Thymus (tissue), 11 donors: ENCODE measurements around the gene FANCI. TPM values are rescaled to one million over a fixed set of nuclear protein-coding genes. Genes with fewer than 3 reads are reported as not detected.
A peak's percentile ranks its signal among the peaks of the same experiment; 100 is the strongest.

Experiments
- DNase-seq, 9 donors: peaks; one replicate each; pipeline ENCODE4 v3.0.0-alpha.2; 2013; ENCODE audit warnings: low spot score in 9 of 9, low read depth in 6 of 9, missing footprints in 1 of 9
- H3K27ac ChIP-seq, 2 donors: one replicate each; pipeline ENCODE4 v1.5.1; 2013; ENCODE audit warnings: control low read depth in 1 of 2, low read depth in 1 of 2, low read length in 1 of 2, mild to moderate bottlenecking in 1 of 2, moderate library complexity in 1 of 2
- H3K27me3 ChIP-seq, 2 donors: one replicate each; pipeline ENCODE4 v1.5.1; 2013; ENCODE audit warnings: low read length in 1 of 2; ENCODE audit not compliant: control insufficient read depth in 2 of 2, insufficient read depth in 1 of 2
- H3K36me3 ChIP-seq, 2 donors: one replicate each; pipeline ENCODE4 v1.5.1; 2013; ENCODE audit warnings: low read length in 1 of 2, mild to moderate bottlenecking in 1 of 2, moderate library complexity in 1 of 2; ENCODE audit not compliant: control insufficient read depth in 2 of 2, insufficient read depth in 2 of 2
- H3K4me1 ChIP-seq, 2 donors: one replicate each; pipeline ENCODE4 v1.5.1; 2013; ENCODE audit warnings: low read length in 2 of 2; ENCODE audit not compliant: control insufficient read depth in 2 of 2, insufficient read depth in 2 of 2
- H3K4me3 ChIP-seq, 2 donors: one replicate each; pipeline ENCODE4 v1.5.1; 2013; ENCODE audit warnings: low read length in 2 of 2, control low read depth in 1 of 2, mild to moderate bottlenecking in 1 of 2
- H3K9me3 ChIP-seq, 2 donors: one replicate each; pipeline ENCODE4 v1.5.1; 2013; ENCODE audit warnings: low read length in 1 of 2, mild to moderate bottlenecking in 1 of 2; ENCODE audit not compliant: control insufficient read depth in 2 of 2, insufficient read depth in 1 of 2
- WGBS: extraction: QIAGEN DNeasy Blood & Tissue Kit; methylation state at CpG from one replicate; pipeline ENCODE4 v1.1.7; 2013; 5-methylcytosine and 5-hydroxymethylcytosine counted together
- polyA plus RNA-seq: library from polyadenylated mRNA; stranded (reverse); fragments of 200-250 nt; gene quantifications from one replicate; pipeline ENCODE4 v1.2.3, GENCODE V29; 2013
- total RNA-seq: library from RNA; stranded (reverse); fragments of 120-200 nt; gene quantifications from one replicate; pipeline ENCODE4 v1.2.4, GENCODE V29; 2013
- donor health status: healthy.

The FANCI gene
- total and polyA plus RNA-seq, 2 donors = 6.8 to 55.1 TPM

DNA sequence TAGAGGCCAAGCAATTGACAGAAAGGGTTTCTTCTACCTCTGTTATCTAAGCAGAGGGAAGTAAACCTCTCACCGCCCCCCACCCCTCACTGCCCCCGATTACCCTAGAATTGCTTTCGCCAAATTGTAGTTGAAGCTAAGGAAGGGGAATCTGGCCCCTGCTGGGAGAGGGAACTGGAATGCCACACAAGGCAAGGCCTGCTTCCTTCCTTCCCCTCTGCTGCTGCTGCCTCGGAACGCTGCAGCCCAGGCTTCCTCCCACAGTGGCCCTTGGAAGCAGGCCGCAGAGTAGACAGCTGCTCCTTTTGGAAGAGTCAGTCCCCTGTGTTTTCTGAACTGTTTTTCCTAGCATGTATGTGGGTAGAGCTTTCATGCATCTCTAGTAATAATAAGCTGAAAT, 44.0 kb upstream of the FANCI start:
- DNase-seq = no peak

GRCh38 chr15:89200182-89200581, 43.6 kb upstream of the FANCI start:
- Histone ChIP-seq H3K9me3 (no peaks in the 10 kb centered on the region), H3K36me3 (peaks cover 5 to 32% of the 10 kb centered on the region in 2 donors), H3K4me3 (no peak overlapping the region), H3K27ac (no peak overlapping the region), H3K4me1 (peaks cover 3 to 6% of the 10 kb centered on the region in 2 donors), H3K27me3 (no peaks in the 10 kb centered on the region)
- DNase-seq = no peak
- 98% methylated on average over 12 of the region's 12 CpGs for WGBS

More for the DNA sequence above, 44.0 kb upstream of the FANCI start:
- 88% methylated on average over 6 of the region's 6 CpGs for WGBS
- Histone ChIP-seq H3K27me3 (no peaks in the 10 kb centered on the region), H3K36me3 (peaks cover 8 to 37% of the 10 kb centered on the region in 2 donors), H3K4me1 (peaks cover 3 to 6% of the 10 kb centered on the region in 2 donors), H3K27ac (no peak overlapping the region), H3K4me3 (no peak overlapping the region), H3K9me3 (no peaks in the 10 kb centered on the region)

- Histone ChIP-seq H3K4me1 (peaks cover 3 to 6% of the 10 kb centered on the region in 2 donors), H3K27ac (no peak overlapping the region), H3K9me3 (no peaks in the 10 kb centered on the region), H3K4me3 (no peak overlapping the region), H3K27me3 (no peaks in the 10 kb centered on the region), H3K36me3 (peaks cover 0 to 22% of the 10 kb centered on the region in 2 donors)
- DNase-seq = no peak
- WGBS = 98% methylated on average over 20 of the region's 20 CpGs
Measured at GRCh38 chr15:89201465-89202005, 42.2 kb upstream of the FANCI start.

DNA sequence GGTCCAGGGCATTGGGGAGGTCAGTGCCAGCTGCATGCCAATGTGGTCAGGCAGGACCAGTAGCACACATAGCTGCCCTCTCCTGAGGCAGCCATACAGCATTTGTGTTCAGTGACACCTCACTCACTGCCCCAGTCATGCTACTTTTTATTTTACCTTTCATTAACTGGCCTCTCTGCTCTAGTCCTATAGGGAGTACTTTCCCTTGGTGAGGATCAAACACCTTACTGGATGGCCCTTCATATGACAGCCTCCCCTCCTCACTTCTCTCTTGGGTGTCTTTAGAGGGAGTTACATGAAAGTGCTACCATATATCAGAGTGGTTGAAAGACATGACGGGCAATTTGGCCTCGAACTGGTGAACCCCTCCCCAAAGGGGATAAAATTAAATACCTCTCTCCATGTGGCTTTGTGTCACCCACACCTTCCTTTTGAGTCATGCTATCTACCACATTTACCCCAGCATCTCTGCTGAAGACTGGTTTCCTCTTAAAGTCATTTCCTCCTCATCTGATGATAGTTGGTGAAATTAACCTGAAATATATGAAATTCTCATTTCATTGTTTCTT, 40.0 kb upstream of the FANCI start:
- Histone ChIP-seq H3K4me1 (peaks cover 3 to 11% of the 10 kb centered on the region in 2 donors), H3K9me3 (no peaks in the 10 kb centered on the region), H3K36me3 (peaks cover 0 to 16% of the 10 kb centered on the region in 2 donors), H3K27ac (no peak overlapping the region), H3K4me3 (no peak overlapping the region), H3K27me3 (no peaks in the 10 kb centered on the region)
- WGBS = 10% methylated on average over 2 of the region's 2 CpGs
- DNase-seq = peak in 2 of 9 donors; percentile 8 to 23

GRCh38 chr15:89205991-89206585, 37.7 kb upstream of the FANCI start:
- Histone ChIP-seq H3K4me1 (peaks cover 3 to 11% of the 10 kb centered on the region in 2 donors), H3K36me3 (peaks cover 0 to 2% of the 10 kb centered on the region in 2 donors), H3K4me3 (no peak overlapping the region), H3K27me3 (no peaks in the 10 kb centered on the region), H3K9me3 (no peaks in the 10 kb centered on the region), H3K27ac (no peak overlapping the region)
- no peak for DNase-seq
- 80% methylated on average over 14 of the region's 14 CpGs for WGBS

GRCh38 chr15:89206908-89207331, 36.9 kb upstream of the FANCI start:
- WGBS = 4% methylated on average over 14 of the region's 14 CpGs
- H3K4me3 ChIP-seq = no peak overlapping the region

GRCh38 chr15:89208256-89208655, 35.5 kb upstream of the FANCI start:
- no peak for DNase-seq
- H3K4me3 ChIP-seq = no peak overlapping the region
- H3K36me3 ChIP-seq = no peaks in the 10 kb centered on the region
- no peaks in the 10 kb centered on the region for H3K9me3 ChIP-seq
- H3K27ac ChIP-seq = no peak overlapping the region
- no peaks in the 10 kb centered on the region for H3K27me3 ChIP-seq
- peaks cover 3 to 11% of the 10 kb centered on the region in 2 donors for H3K4me1 ChIP-seq

More at GRCh38 chr15:89206908-89207331, 36.9 kb upstream of the FANCI start:
- H3K9me3 ChIP-seq = no peaks in the 10 kb centered on the region
- peaks cover 3 to 11% of the 10 kb centered on the region in 2 donors for H3K4me1 ChIP-seq
- no peak overlapping the region for H3K27ac ChIP-seq
- no peaks in the 10 kb centered on the region for H3K27me3 ChIP-seq
- DNase-seq = peak; percentile 13 to 71 (median 38)
- H3K36me3 ChIP-seq = no peaks in the 10 kb centered on the region

DNA sequence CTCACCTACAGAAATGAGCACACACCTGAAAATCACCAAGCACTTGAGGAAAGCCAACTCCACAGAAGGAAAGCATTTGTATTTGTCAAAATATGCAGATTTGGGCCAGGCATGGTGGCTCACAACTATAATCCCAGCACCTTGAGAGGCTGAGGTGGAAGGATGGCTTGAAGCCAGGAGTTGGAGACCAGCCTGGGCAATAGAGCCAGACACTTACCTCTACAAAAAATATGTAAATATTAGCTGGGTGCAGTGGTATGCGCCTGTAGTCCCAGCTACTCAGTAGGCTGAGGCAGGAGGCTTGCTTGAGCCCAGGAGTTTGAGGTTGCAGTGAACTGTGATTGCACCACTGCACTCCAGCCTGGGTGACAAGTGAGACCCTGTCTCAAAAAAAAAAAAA, 34.7 kb upstream of the FANCI start:
- Histone ChIP-seq H3K4me1 (peaks cover 3 to 9% of the 10 kb centered on the region in 2 donors), H3K36me3 (no peaks in the 10 kb centered on the region), H3K27ac (no peak overlapping the region), H3K4me3 (no peak overlapping the region), H3K27me3 (no peaks in the 10 kb centered on the region), H3K9me3 (no peaks in the 10 kb centered on the region)
- DNase-seq = no peak
- 94% methylated on average over 1 of the region's 1 CpG for WGBS

- WGBS = 88% methylated on average over 5 of the region's 5 CpGs
Measured at GRCh38 chr15:89211678-89212170, 32.1 kb upstream of the FANCI start.

More at GRCh38 chr15:89211678-89212170, 32.1 kb upstream of the FANCI start:
- H3K4me3 ChIP-seq = no peak overlapping the region
- H3K27ac ChIP-seq = no peak overlapping the region
- peaks cover 0 to 2% of the 10 kb centered on the region in 2 donors for H3K27me3 ChIP-seq
- H3K36me3 ChIP-seq = no peaks in the 10 kb centered on the region
- no peak for DNase-seq
- no peaks in the 10 kb centered on the region for H3K9me3 ChIP-seq
- H3K4me1 ChIP-seq = peaks cover 2 to 4% of the 10 kb centered on the region in 2 donors
